Inflammatory macrophage treated with lipopolysaccharide for 4 hours (primary cell): ENCODE results near the gene TMEM132D.

Experiments
- DNase-seq: peaks from one replicate; pipeline ENCODE4 v3.0.0-alpha.2; 2020

TMEM132D gene

GRCh38 chr12:129821964-129822363 lies 81.9 kb downstream of the TMEM132D start:
- DNase-seq = no peak

GRCh38 chr12:129819391-129819790 lies 84.4 kb downstream of the TMEM132D start:
- no peak for DNase-seq

- no peak for DNase-seq
These were observed 88.0 kb downstream of the TMEM132D start for GRCh38 chr12:129815846-129816245.

GRCh38 chr12:129811963-129812362 lies 91.9 kb downstream of the TMEM132D start:
- DNase-seq = no peak

GRCh38 chr12:129807136-129807535 lies 96.7 kb downstream of the TMEM132D start:
- DNase-seq = no peak

- no peak for DNase-seq
These were observed 112.4 kb downstream of the TMEM132D start for GRCh38 chr12:129791396-129791795.

- no peak for DNase-seq
These were observed 112.9 kb downstream of the TMEM132D start for GRCh38 chr12:129790930-129791329.

GRCh38 chr12:129790331-129790730 lies 113.5 kb downstream of the TMEM132D start:
- DNase-seq = no peak

- DNase-seq = no peak
These were observed 113.9 kb downstream of the TMEM132D start for GRCh38 chr12:129789921-129790320.

GRCh38 chr12:129788506-129789084 lies 115.2 kb downstream of the TMEM132D start:
- DNase-seq = no peak

GRCh38 chr12:129779989-129780388 lies 123.8 kb downstream of the TMEM132D start:
- DNase-seq = no peak

GRCh38 chr12:129779033-129779432 lies 124.8 kb downstream of the TMEM132D start:
- no peak for DNase-seq

GRCh38 chr12:129776977-129777667 lies 126.7 kb downstream of the TMEM132D start:
- no peak for DNase-seq

GRCh38 chr12:129772501-129773493 lies 131.0 kb downstream of the TMEM132D start:
- DNase-seq = no peak

GRCh38 chr12:129771238-129771637 lies 132.6 kb downstream of the TMEM132D start:
- no peak for DNase-seq

GRCh38 chr12:129765719-129766118 lies 138.1 kb downstream of the TMEM132D start:
- DNase-seq = no peak

GRCh38 chr12:129762436-129762835 lies 141.4 kb downstream of the TMEM132D start:
- no peak for DNase-seq

- no peak for DNase-seq
These were observed 150.2 kb downstream of the TMEM132D start for GRCh38 chr12:129753586-129753985.

- DNase-seq = no peak
These were observed 153.4 kb downstream of the TMEM132D start for GRCh38 chr12:129750421-129750820.

GRCh38 chr12:129746318-129746717 lies 157.5 kb downstream of the TMEM132D start:
- no peak for DNase-seq

GRCh38 chr12:129729170-129729569 lies 174.7 kb downstream of the TMEM132D start:
- DNase-seq = no peak

GRCh38 chr12:129727100-129727499 lies 176.7 kb downstream of the TMEM132D start:
- DNase-seq = no peak

GRCh38 chr12:129723260-129723659 lies 180.6 kb downstream of the TMEM132D start:
- DNase-seq = no peak

GRCh38 chr12:129720618-129721017 lies 183.2 kb downstream of the TMEM132D start:
- DNase-seq = no peak
